Natural killer cell treated with Interleukin-12 subunit alpha and Interleukin-12 subunit beta and Interleukin-15 and Interleukin-18, amount 100 ng/mL, for 72 hours (primary cell): Measurements from ENCODE around the gene ANTXRL. TPM values are rescaled to one million over a fixed set of nuclear protein-coding genes. Genes with fewer than 3 reads are reported as not detected.
"Not testable (repeated sequence)": the region's sequence is repeated elsewhere in the genome, so short reads cannot be mapped to it uniquely, and the experiment has no call there.

Source experiments
- ATAC-seq, 2 donors: fragments of 150-1000 bp; cut with Tn5 transposase in 1 of 2; sonication (Bioruptor Pico), chemical (Tn5 transposase) in 1 of 2; 2 replicates each; pipeline ENCODE4 v1.10.0; 2021
- DNase-seq: peaks from one replicate; pipeline ENCODE4 v3.0.0; 2022; ENCODE audit warnings: low spot score
- H3K27ac Mint-ChIP-seq, 2 donors: 1 replicate in 1 of 2; 2 replicates in 1 of 2; pipeline ENCODE4 v1.8.0; 2022; ENCODE audit warnings: mixed read lengths in 2 of 2, mild to moderate bottlenecking in 1 of 2, moderate library complexity in 1 of 2
- H3K27me3 Mint-ChIP-seq, 2 donors: 1 replicate in 1 of 2; 2 replicates in 1 of 2; pipeline ENCODE4 v1.8.0; 2022; ENCODE audit warnings: mixed read lengths in 2 of 2
- H3K36me3 Mint-ChIP-seq: one replicate; pipeline ENCODE4 v1.8.0; 2022; ENCODE audit warnings: mixed read lengths
- H3K4me1 Mint-ChIP-seq, 2 donors: 1 replicate in 1 of 2; 2 replicates in 1 of 2; pipeline ENCODE4 v1.8.0; 2022; ENCODE audit warnings: low read depth in 2 of 2, mixed read lengths in 2 of 2, mild to moderate bottlenecking in 1 of 2
- H3K4me3 Mint-ChIP-seq: one replicate; pipeline ENCODE4 v1.8.0; 2022; ENCODE audit warnings: mixed read lengths
- H3K9me3 Mint-ChIP-seq: 2 replicates; pipeline ENCODE4 v1.8.0; 2022; ENCODE audit warnings: mixed read lengths
- total RNA-seq, 2 donors: library from RNA; stranded (reverse); gene quantifications; one replicate each; pipeline ENCODE4 v1.2.3, GENCODE V29; 2022

ANTXRL gene
- total RNA-seq, result not detected

GRCh38 chr10:46286991-46287693, at the start of gene ANTXRL:
Gene ANTXRL, plus strand, starts transcription at chr10:46286997. Its CDS starts 266 bp downstream, at chr10:46287263.
- Mint-ChIP-seq H3K9me3 (no peaks in the 10 kb centered on the region), H3K4me1 (peaks cover 4 to 11% of the 10 kb centered on the region in 2 donors), H3K36me3 (no peaks in the 10 kb centered on the region), H3K4me3 (no peak within 1 kb of the TSS), H3K27me3 (peaks cover 26 to 33% of the 10 kb centered on the region in 2 donors), H3K27ac (no peak within 1 kb of the TSS)
- ATAC-seq, result no peak
- DNase-seq, result no peak

DNA sequence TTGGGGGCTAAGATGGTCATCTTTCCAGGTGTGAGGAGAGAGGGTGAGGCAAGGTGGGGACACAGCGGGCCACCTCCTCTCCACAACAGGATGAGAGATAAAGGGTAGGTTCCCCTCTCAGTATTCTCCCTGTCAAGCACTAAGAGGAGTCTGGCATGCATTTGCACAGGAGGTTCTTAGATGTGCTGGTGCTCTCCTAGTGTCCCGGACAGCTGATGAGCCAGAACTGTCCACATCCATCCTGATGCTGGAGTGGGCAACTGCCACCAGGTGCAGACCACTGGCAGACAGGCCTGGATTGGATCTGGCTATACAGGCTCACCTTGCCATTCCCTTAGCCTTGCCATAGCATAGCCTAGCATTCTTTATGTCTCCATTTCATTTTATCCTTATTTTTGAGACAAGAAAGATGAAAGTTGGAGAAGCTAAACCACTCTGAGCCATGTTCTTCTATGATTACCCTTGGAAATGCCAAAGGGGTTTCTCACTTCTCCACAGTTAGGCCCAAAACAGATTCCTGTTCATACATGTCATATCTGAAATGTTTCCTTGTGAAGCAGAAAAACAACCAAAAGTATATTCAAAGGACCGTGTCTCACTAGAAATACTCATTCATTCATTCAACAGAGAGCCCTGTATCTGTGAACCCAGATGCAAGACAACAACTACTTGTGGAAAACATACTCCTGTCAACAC, 48.8 kb upstream of the ANTXRL start:
- Mint-ChIP-seq H3K36me3 (peaks cover 12% of the 10 kb centered on the region), H3K4me3 (no peak overlapping the region), H3K4me1 (peaks cover 5 to 9% of the 10 kb centered on the region in 2 donors), H3K9me3 (peaks cover 4% of the 10 kb centered on the region), H3K27me3 (peaks cover 0 to 3% of the 10 kb centered on the region in 2 donors), H3K27ac (no peak overlapping the region)
- ATAC-seq (no peak), DNase-seq (no peak)

DNA sequence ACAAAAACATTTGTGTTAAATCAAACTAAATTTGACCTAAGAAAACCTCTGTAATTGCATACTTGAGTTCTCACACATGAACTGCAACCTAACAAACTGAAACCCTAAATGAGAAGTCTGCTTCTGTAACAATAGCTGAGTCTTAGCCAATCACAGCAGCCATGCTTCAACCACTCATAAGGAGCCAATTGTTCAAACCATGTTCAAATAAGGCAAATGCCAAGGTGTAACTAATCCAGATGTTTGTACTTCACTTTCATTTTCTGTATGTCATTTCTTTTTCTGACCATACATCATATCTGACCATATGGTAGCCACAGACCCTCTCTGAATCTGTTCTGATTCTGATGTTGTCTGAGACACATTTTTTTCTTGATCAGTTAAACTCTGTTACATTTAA, 47.5 kb upstream of the ANTXRL start:
- Mint-ChIP-seq H3K27me3 (peaks cover 0 to 3% of the 10 kb centered on the region in 2 donors), H3K4me3 (no peak overlapping the region), H3K27ac (no peak overlapping the region), H3K36me3 (peaks cover 12% of the 10 kb centered on the region), H3K9me3 (peaks cover 4% of the 10 kb centered on the region), H3K4me1 (peaks cover 5 to 9% of the 10 kb centered on the region in 2 donors)
- no peak for DNase-seq
- ATAC-seq, result no peak

DNA sequence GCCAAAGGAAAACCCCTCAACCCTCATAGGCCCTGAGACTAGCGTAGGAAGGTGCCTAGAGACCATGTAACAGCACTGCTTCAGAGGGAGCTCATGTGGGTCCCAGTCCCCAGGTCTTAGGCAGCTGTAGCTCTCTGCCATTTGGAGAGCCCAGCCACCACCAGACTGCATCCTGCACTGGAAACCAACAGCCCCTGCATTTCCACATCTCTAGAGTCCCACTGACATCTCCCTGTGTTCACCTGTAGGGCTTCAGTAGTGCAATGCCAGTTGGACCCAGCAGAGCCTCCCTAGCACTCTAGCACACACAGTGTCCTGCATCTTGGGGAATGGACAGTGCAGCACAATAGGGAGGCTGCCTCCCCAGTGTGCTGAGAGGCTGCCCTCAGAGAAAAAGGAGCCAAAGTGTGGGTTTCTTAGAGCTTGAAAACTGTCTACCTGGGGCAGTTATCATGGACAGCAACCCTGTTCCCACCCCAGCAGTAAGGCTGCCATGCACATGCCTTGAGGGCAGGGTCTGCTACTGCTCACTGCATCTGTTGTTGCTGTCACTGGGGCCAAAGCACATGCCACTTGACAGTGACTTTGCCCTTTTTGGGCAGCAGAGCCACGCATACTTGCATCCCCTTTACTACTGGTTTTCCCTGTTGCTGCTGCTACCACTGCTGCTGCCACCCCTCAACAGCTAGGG, 46.7 kb upstream of the ANTXRL start:
- Mint-ChIP-seq H3K27ac (no peak overlapping the region), H3K27me3 (peaks cover 0 to 3% of the 10 kb centered on the region in 2 donors), H3K4me3 (no peak overlapping the region), H3K36me3 (peaks cover 12% of the 10 kb centered on the region), H3K9me3 (peaks cover 4% of the 10 kb centered on the region), H3K4me1 (peaks cover 5 to 9% of the 10 kb centered on the region in 2 donors)
- ATAC-seq (no peak), DNase-seq (no peak)

DNA sequence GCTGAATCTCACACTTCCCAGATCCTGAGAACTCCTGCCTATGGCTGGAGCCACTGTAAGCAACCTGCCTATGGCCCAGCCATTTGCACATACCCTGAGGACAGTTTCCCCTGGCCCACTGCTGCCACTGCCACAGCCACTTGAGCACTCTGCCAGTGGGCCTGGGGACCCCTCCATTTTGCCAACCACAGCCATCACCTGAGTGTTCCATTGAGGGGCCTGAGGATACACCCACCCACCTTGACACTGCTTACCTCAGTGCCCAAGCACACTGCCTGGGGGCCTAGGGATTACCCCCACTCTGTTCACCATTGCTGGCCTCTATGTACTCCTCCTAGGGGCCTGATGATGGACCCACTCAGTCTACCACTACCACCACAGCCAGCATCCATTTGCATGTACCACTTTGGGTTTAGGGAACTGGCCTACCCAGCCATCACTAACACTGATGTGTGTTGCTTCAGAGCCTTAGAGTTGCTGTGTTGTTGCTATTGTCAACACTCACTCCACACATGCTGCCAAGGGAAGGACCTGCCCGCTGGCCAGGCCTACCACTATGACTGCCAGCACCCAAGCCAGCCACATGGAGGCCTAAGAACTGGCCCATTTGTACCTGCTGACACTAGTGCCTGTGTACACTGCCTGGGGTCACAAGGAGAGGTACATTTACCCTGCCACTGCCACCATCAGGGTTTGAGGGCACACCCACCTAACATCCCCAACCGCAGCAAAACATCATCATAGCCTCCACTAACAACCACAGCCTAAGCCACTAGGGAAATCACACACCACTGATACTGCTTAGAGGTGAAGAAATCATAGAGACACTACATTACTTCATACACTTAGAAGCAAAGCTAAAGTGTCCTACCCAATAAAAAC, 45.9 kb upstream of the ANTXRL start:
- H3K4me3 Mint-ChIP-seq, result peak overlapping the region; percentile 1
- H3K36me3 Mint-ChIP-seq, result peaks cover 12% of the 10 kb centered on the region
- H3K27ac Mint-ChIP-seq, result peak overlapping the region in 1 of 2 donors; percentile 24
- H3K9me3 Mint-ChIP-seq, result peaks cover 4% of the 10 kb centered on the region
- DNase-seq (no peak), ATAC-seq (peak; percentile 62 to 76)
- peaks cover 0 to 3% of the 10 kb centered on the region in 2 donors for H3K27me3 Mint-ChIP-seq
- peaks cover 5 to 9% of the 10 kb centered on the region in 2 donors for H3K4me1 Mint-ChIP-seq

GRCh38 chr10:46245381-46245900, 41.4 kb upstream of the ANTXRL start:
- H3K4me1 Mint-ChIP-seq, result peaks cover 5 to 9% of the 10 kb centered on the region in 2 donors
- peaks cover 4% of the 10 kb centered on the region for H3K9me3 Mint-ChIP-seq
- DNase-seq, result no peak
- peaks cover 12% of the 10 kb centered on the region for H3K36me3 Mint-ChIP-seq
- H3K27me3 Mint-ChIP-seq, result no peaks in the 10 kb centered on the region
- no peak overlapping the region for H3K27ac Mint-ChIP-seq
- ATAC-seq, result no peak
- H3K4me3 Mint-ChIP-seq, result no peak overlapping the region

DNA sequence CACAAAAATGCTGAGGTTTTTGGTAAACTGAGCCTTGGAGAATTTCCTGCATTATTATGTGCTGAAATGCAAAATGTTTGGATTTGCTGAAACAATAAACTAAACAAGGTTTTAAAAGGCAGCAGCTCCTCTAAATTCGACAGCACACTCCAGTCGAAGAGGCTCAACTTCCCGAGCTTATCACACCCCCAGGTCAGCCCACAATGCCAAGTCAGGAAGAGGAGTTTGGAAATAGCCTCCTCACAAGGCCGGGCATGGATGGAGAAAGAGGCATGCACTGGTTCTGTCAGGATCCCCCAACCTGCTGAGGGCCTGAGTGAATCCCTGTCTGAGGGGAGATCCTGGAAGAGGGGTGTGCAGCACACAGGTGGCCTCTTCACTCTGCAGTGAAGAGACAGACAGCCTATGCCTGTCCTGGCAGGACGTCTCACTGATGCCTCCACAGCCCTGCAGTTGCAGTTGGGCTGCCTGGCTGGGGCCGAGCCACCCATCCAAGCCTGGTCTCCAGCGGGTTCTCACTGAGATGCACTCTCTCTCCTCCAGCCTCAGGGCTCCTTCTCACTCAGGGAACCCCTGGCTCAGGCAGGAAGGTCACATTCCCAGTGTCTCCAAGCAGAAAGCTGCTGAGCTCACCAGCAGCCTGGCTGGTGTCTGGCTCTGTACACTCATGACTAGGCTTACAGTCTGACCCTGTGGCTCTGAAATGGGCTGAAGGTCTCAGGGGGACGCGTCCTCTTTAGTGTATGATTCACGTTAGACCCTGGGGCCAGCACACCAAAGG, 40.2 kb upstream of the ANTXRL start:
- H3K36me3 Mint-ChIP-seq, H3K9me3 Mint-ChIP-seq: not testable (repeated sequence)

GRCh38 chr10:46247181-46247475, 39.7 kb upstream of the ANTXRL start:
- H3K27me3 Mint-ChIP-seq, result no peaks in the 10 kb centered on the region
- H3K9me3 Mint-ChIP-seq, result peaks cover 4% of the 10 kb centered on the region
- ATAC-seq, result no peak
- H3K4me3 Mint-ChIP-seq, result no peak overlapping the region
- no peaks in the 10 kb centered on the region for H3K4me1 Mint-ChIP-seq
- no peak overlapping the region for H3K27ac Mint-ChIP-seq
- DNase-seq, result no peak
- peaks cover 4% of the 10 kb centered on the region for H3K36me3 Mint-ChIP-seq

More for the DNA sequence above, 40.2 kb upstream of the ANTXRL start:
- not testable (repeated sequence) for H3K4me1 Mint-ChIP-seq, H3K4me3 Mint-ChIP-seq, H3K27ac Mint-ChIP-seq, ATAC-seq, H3K27me3 Mint-ChIP-seq, DNase-seq

GRCh38 chr10:46247808-46248569, 38.8 kb upstream of the ANTXRL start:
- Mint-ChIP-seq H3K4me1 (no peaks in the 10 kb centered on the region), H3K36me3 (no peaks in the 10 kb centered on the region), H3K9me3 (no peaks in the 10 kb centered on the region), H3K27me3 (no peaks in the 10 kb centered on the region), H3K27ac (no peak overlapping the region), H3K4me3 (no peak overlapping the region)
- peak; percentile 8 for ATAC-seq
- DNase-seq, result no peak

- no peak overlapping the region for H3K27ac Mint-ChIP-seq
- no peak for ATAC-seq
These were observed 38.1 kb upstream of the ANTXRL start for GRCh38 chr10:46248651-46249146.

GRCh38 chr10:46249617-46250344, 37.0 kb upstream of the ANTXRL start:
- H3K27me3 Mint-ChIP-seq, H3K27ac Mint-ChIP-seq, H3K4me1 Mint-ChIP-seq, H3K4me3 Mint-ChIP-seq, H3K36me3 Mint-ChIP-seq, DNase-seq, ATAC-seq, H3K9me3 Mint-ChIP-seq: not testable (repeated sequence)

More at GRCh38 chr10:46248651-46249146, 38.1 kb upstream of the ANTXRL start:
- Mint-ChIP-seq H3K4me3 (no peak overlapping the region), H3K9me3 (no peaks in the 10 kb centered on the region), H3K36me3 (no peaks in the 10 kb centered on the region), H3K27me3 (no peaks in the 10 kb centered on the region), H3K4me1 (no peaks in the 10 kb centered on the region)
- no peak for DNase-seq
